Midbrain (tissue), 1 donor: Measurements from ENCODE around the gene PSAT1.
A peak's percentile ranks its signal among the peaks of the same experiment; 100 is the strongest.

Experiments
- DNase-seq: peaks from one replicate; lab custom pipeline; 2025; lab: John Stamatoyannopoulos, UW

PSAT1 gene

DNA sequence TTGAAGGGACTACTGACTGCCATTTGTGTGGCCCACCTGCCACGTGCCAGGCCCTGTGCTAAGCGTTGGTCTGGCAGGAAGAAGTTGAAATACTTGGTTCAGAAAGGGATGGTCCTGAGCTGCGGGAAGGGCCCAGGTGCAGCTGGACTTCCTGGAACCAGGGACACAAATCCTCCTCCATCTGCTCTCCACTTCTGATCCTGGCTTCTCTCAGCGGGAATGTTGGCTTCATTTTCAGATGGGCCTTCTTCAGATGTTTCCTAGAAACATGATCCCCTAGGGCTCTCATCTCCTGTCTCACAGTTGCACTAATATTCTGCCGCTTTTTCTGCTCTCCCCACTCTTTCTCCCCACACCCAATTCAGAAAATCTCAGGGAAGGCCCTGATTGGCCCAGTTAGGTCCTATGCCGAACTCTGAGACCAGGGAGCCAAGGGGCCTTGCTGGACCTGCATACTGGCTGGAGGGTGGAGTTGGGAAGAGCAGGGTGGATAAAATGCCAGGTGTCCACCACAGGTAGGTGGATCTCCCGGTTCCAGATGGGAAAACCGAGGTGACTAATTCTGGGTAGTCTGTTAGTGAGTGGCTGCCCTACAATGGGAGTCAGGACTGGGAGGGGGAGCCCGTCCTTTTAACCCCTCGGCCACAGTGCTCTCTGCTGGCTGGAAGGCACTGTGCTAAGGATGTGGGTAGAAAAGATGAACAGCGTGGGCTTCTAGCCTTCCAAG, 19.4 kb downstream of the PSAT1 start:
- no peak for DNase-seq

- peak; percentile 56 for DNase-seq
These were observed 22.5 kb downstream of the PSAT1 start for GRCh38 chr9:78319197-78320029.

DNA sequence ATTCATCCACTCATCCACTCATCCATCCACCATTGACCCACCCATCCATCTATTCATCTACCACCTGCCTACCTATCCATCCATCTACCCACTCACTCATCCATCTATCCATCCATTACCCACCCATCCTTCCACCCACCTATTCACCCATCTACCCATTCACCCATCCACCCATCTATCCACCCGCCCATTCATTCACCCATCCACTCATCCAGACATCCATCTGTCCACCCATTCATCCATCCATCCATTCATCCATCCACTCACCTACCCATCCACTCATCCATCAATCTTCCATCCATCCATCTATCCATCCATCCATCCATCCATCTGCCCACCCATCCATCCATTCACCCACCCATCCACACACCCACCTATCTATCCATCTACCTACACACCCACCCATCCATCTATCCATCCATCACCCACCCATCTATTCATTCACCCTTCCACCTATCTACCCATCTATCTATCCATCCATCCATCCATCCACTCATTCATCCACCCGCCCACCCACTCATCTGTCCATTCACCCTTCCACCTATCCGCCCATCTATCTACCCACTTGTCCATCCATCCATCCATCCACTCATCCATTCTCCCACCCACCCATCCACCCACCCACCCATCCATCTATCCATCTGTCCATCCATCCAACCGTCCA, 23.2 kb downstream of the PSAT1 start:
- DNase-seq = no peak

- no peak for DNase-seq
These were observed 24.1 kb downstream of the PSAT1 start for GRCh38 chr9:78320875-78321496.

GRCh38 chr9:78321505-78321904, 24.6 kb downstream of the PSAT1 start:
- no peak for DNase-seq

- DNase-seq = no peak
These were observed 27.2 kb downstream of the PSAT1 start for GRCh38 chr9:78324068-78324650.

GRCh38 chr9:78324682-78325081, 27.8 kb downstream of the PSAT1 start:
- no peak for DNase-seq

- peak; percentile 26 for DNase-seq
These were observed 28.4 kb downstream of the PSAT1 start for GRCh38 chr9:78325343-78325742.

- DNase-seq = no peak
These were observed 29.0 kb downstream of the PSAT1 start for GRCh38 chr9:78325846-78326360.

DNA sequence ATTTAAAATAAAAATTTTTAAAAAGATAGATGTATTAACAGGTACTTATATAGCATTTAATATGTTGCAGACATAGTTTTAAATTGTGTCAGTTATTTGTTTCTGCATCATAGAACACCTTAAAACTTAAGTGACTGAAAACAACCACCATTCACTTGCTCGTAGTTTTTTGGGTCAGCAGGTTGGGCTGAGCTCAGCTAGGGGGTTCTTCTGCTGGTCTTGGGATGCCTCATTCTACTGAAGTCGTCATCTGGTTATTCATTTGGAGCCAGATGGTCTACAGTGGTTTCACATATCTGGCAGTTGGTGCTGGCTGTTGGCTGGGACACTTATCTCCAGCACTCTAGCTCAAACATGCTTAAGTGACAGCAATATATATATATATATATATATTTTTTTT, 29.6 kb downstream of the PSAT1 start:
- DNase-seq = no peak

DNA sequence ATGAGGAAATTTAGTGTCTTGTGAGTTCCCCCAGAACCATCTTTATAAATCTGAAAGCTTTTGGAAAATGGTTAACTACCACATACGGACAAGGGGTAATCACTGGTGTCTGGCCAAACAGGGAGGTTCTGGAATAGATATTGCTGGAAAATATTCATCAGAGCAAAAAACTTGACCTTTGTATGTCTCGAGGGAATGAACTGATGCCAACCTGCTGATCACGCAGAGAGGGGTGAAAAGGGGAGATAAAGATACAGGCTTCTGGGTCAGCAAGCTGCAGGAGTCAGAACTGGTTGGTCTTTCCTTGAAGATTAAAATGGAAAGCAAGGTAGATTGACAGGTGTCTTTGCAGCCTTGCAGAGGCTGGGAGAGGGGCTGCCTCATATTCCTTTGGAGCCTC, 35.5 kb downstream of the PSAT1 start:
- DNase-seq = no peak

- no peak for DNase-seq
These were observed 51.9 kb downstream of the PSAT1 start for GRCh38 chr9:78348848-78349247.

DNA sequence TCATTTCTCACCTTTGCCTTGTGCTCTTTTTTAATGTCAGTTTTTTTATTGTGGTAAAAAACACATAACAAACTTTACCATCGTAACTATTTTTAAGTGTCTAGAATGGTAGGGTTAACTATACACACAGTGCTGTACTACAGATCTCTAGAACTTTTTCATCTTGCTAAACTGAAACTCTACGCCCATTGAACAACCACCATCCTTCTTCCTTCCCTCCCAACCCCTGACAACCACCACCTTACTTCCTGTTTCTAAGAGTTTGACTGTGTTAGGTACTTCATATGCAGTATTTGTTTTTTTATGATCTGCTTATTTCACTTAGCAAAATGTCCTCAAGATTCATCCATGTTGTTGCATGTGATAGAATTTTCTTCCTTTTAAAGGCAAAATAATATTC, 54.9 kb downstream of the PSAT1 start:
- no peak for DNase-seq

DNA sequence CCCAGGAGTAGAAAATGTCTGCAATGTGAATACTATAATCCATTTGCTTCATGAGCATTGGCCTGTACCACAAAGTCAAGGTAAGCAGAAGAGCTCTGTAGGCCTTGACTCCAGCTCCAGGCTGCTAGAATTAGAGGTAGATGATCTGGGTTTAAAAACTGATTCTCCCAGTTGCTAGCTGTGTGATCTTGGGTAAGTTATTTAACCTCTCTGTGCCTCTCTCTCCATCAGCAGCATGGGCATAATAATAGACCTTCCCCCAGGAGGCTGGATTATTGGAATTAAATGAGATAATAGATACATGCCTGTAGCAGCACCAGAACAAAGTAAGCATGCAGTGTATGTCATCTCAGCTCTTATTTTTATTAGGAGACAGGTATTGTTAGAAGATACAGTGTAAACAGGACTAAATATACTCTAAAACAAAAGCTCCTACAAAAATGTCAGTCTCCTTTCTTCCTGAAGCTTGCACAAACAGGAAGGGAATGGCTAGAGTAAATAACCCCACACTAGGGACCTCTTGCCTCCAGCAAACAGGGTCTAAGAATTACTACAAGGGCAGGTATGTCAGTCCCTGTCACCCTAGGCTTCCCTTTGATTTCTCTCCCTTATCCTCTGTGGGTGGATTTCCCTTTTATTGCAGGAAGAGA, 57.5 kb downstream of the PSAT1 start:
- no peak for DNase-seq

- no peak for DNase-seq
These were observed 58.1 kb downstream of the PSAT1 start for GRCh38 chr9:78354989-78355388.

DNA sequence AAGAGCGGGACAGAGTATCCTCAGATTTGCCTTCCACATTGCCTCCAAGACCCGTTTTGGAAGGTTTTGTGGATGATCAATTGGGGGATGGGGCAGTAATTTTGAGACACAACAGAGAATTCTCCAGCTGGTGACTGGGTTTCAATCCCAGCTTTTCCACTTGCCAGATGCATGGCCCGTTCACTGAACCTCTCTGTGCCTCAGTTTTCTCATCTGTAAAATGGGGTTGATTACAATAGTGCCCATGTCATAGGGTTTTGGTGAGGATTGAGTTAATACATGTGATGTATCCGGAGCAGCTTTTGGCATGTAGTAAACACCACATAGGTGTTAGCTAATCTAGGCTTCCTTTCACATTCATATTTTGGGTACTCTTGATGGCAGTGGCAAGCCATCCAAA, 59.7 kb downstream of the PSAT1 start:
- DNase-seq = no peak

DNA sequence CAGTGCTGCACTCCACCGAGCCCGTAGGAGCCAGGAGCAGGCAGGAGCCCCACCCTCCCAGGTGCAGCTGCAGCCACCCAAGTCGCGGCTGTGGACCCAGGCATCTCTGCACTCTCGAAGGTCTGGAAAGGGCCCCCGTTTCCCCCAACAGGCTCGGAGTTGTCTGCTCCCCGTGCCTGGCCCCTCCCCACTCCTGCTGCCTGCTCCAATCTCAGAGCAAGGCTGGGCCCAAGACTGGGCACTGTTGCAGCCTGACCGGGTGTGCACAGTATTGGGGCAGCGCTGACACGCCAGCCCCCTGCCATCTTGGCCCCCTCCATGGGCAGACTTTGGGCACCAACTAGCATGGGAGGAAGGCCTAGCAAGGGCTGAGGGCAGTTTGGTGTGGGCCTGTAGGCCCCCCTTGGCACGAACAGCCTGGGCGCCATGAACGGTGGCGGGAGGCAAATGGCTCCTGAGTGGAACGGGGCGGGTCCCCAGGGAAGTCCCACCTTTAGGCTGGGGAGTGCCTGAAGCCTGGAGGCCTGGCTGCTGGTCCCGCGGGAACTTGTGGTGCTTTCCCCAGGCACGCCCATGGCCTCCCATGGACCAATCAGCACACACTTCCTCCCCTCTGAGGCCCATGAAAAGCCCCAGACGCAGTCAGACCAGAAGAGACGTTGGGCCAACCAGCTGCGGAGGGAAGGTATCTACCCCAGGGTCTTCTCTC, 60.4 kb downstream of the PSAT1 start:
- no peak for DNase-seq

DNA sequence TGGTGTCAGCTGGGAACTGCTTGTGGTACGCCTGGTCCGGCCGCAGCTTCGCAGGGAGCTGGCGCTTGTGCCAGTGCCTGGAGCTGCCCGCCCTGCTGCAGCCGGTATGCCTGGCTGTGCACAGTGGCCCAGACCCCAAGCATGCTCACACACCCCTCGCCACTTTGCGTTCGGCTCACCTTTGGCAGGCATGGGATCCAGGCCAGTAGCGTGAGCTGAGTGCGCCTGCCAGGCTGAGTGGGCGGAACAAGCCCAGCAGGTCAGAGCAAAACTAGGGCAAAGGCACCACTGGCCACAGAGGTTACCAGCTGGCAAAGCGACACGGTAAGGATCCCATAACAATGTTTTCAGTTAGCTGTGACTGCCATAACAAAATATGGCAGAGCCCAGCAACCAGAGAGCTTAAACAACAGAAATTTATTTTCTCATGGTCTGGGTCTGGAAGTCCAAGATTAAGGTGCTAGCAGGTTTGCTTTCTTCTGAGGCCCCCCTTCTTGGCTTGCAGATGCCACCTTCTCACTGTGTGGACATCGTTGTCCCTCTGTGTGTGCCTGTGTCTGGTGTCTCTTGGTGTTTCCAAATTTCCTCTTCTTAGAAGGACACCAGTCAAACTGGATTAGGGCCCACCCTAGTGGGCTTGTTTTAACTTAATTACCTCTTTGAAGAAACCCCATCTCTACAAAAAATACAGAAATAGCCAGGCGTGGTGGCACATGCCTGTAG, 61.6 kb downstream of the PSAT1 start:
- no peak for DNase-seq

DNA sequence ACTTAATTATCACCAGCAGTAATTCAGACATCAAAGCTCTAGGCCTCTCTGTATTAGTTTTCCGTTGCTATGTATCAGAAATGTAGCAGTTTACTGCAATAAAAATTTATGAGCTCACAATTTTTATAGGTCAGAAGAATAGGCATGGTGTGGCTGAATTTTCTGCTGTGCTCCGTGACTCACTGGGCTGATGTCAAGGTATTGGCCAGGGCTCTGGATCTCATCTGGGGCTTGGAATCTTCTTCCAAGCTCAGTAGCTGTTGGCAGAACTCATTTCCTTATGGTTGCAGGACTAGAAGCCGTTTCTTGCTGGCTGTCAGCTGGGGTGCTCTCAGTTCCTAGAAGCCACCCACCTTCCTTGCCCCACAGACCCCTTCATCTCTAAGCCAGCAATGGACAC, 66.3 kb downstream of the PSAT1 start:
- no peak for DNase-seq
